Upper lobe of right lung (tissue), 1 donor: ENCODE data around the gene DKC1. TPM values are rescaled to one million over a fixed set of nuclear protein-coding genes. Genes with fewer than 3 reads are reported as not detected.

Experiments
- ATAC-seq: fragments of 200-7000 bp; cut with Tn5 transposase; one replicate; pipeline ENCODE4 v1.9.1; 2020; ENCODE audit warnings: mild to moderate bottlenecking, moderate library complexity
- DNase-seq: peaks from one replicate; pipeline ENCODE4 v3.0.0-alpha.2; 2020
- H3K27ac ChIP-seq: fragments of 200-600 bp; one replicate; pipeline ENCODE4 v1.8.0; 2022
- H3K27me3 ChIP-seq: fragments of 200-600 bp; one replicate; pipeline ENCODE4 v1.8.0; 2022; ENCODE audit warnings: mild to moderate bottlenecking
- H3K36me3 ChIP-seq: fragments of 200-600 bp; one replicate; pipeline ENCODE4 v1.8.0; 2022
- H3K4me1 ChIP-seq: fragments of 200-600 bp; one replicate; pipeline ENCODE4 v1.8.0; 2022
- H3K4me3 ChIP-seq: fragments of 200-600 bp; one replicate; pipeline ENCODE4 v1.8.0; 2022; ENCODE audit warnings: mild to moderate bottlenecking
- H3K9me3 ChIP-seq: fragments of 200-600 bp; one replicate; pipeline ENCODE4 v1.8.0; 2022
- intact Hi-C: fragments of 100-400 bp; cut with DNase I; formaldehyde crosslinking; loops from one replicate; pipeline ENCODE4 v1.11.0; 2022
- long read RNA-seq: library from polyadenylated mRNA; unstranded; transcript quantifications from one replicate; pipeline ENCODE4 v2.0.0, GENCODE V29; 2021
- total RNA-seq: library from RNA; stranded (reverse); fragmentation: NEBNext Ultra II Directional; extraction: Animal tissue kit (Norgen Biotek cat#: 25700); gene quantifications from one replicate; pipeline ENCODE4 v1.2.1, GENCODE V29; 2021
- TF ChIP-seq, protein P1 (sequence below): fragments of 200-600 bp; IDR thresholded peaks from one replicate; pipeline ENCODE4 v1.8.0; 2022; ENCODE audit warnings: antibody characterized with exemption
- donor health status: DM: no; HTN: yes; CAD: no; lungs with severe emphysema.

The DKC1 gene
- total RNA-seq, result 28.7 TPM
- long read RNA-seq, transcript DKC1-201 (15 exons, 2,577 nt), result major isoform, 57 of 64 reads
- long read RNA-seq, partial matches to known transcripts, result 5 of 64 reads
- long read RNA-seq, other reads (novel, unspliced or antisense), result 2 of 64 reads

DNA sequence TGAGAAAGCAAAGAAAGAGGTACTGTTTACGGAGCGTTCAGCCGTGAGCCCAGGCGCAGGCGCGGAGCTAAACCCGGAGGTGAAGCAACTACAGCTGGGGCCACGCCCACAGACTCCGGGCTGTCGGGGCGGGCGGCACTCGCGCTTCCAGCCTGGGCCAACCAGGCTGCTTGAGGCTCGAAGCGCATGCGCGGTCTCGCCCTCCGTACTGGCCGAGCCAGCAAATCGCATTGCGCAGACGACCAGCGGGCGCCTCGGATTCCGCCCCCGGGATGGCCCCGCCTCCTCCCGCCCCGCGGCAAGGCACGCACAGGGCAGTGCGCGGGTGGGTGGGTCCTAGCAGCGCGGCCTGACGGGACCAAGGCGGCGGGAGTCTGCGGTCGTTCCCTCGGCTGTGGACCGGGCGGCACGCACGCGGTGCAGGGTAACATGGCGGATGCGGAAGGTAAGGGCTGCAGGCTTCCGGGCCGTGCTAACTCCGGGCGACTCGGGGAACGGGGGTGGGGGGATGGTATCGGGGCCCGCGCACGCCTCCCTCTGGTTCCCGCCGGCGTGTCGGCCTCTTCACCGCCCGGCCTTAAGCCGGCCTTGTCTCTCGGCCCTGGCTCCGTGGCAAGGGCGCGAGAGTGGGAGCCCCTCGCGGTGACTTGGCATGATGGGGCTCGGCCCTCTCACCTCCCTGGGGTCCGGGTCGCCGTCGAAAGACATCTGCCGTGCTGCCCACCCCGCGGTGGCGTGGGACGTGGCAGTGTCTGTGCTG lies at the start of gene DKC1:
Gene DKC1, plus strand, starts transcription at position 328 of the 760 bp plus-strand sequence. Its CDS starts 102 bp downstream, at position 430.
- H3K4me3 ChIP-seq, result peak within 1 kb of the TSS; percentile 66
- TF ChIP-seq, protein P1, sequence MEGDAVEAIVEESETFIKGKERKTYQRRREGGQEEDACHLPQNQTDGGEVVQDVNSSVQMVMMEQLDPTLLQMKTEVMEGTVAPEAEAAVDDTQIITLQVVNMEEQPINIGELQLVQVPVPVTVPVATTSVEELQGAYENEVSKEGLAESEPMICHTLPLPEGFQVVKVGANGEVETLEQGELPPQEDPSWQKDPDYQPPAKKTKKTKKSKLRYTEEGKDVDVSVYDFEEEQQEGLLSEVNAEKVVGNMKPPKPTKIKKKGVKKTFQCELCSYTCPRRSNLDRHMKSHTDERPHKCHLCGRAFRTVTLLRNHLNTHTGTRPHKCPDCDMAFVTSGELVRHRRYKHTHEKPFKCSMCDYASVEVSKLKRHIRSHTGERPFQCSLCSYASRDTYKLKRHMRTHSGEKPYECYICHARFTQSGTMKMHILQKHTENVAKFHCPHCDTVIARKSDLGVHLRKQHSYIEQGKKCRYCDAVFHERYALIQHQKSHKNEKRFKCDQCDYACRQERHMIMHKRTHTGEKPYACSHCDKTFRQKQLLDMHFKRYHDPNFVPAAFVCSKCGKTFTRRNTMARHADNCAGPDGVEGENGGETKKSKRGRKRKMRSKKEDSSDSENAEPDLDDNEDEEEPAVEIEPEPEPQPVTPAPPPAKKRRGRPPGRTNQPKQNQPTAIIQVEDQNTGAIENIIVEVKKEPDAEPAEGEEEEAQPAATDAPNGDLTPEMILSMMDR, result no peak
- H3K4me1 ChIP-seq, result no peaks in the 10 kb centered on the region
- H3K27me3 ChIP-seq, result no peaks in the 10 kb centered on the region
- H3K9me3 ChIP-seq, result no peaks in the 10 kb centered on the region
- intact Hi-C loops, result no loop called here
- peaks cover 19% of the 10 kb centered on the region for H3K36me3 ChIP-seq
- H3K27ac ChIP-seq, result peak within 1 kb of the TSS; percentile 71
- peak; percentile 97 for ATAC-seq
- DNase-seq, result peak; percentile 98

DNA sequence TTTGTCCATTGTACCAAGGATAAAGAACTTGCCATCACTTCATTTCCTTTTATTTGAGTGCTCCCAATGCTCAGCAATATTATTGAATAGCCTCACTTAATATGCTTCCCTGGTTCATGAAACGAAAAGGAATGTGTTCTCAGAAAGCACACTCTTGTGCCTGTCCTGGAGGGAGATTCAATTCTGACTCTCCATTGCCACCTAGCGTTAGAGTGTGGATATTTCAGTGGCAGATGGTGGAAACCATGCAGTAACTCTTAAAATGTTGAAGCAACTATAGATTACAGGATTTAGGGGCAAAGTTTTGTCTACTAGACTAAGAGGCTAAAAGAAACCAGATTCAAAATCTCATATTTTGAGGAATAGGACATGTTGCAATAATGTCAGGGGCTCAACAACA lies 47.7 kb upstream of the DKC1 start:
- Histone ChIP-seq H3K27ac (no peak overlapping the region), H3K9me3 (no peaks in the 10 kb centered on the region), H3K4me3 (no peak overlapping the region), H3K27me3 (no peaks in the 10 kb centered on the region), H3K36me3 (peaks cover 5% of the 10 kb centered on the region), H3K4me1 (peaks cover 22% of the 10 kb centered on the region)
- TF ChIP-seq, protein P1, result peak; percentile 68
- peak; percentile 83 for ATAC-seq
- intact Hi-C loops, result no loop called here
- DNase-seq, result no peak

DNA sequence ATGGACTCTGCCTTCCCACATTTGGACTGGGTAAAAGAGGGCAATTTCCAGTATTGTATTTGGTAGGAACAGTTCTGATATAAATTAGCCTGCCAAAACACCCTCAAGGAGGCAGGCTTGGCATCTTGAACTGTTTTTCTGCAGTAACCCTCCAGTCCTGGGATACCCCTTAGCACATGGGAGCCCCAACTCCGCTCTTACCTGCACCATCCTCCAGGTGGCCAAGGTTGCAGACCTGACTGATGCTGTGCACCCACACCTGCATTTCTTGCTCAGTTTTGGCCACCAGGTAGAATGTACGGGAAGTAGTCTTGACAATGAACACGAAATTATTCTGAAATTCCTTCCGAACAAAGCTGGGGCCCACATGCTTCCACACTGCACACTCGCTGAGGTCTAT lies 46.8 kb upstream of the DKC1 start:
- no peak for ATAC-seq
- intact Hi-C loops, result no loop called here
- no peaks in the 10 kb centered on the region for H3K9me3 ChIP-seq
- no peak for DNase-seq
- no peak overlapping the region for H3K27ac ChIP-seq
- H3K27me3 ChIP-seq, result no peaks in the 10 kb centered on the region
- H3K4me3 ChIP-seq, result no peak overlapping the region
- H3K36me3 ChIP-seq, result peaks cover 5% of the 10 kb centered on the region
- peaks cover 23% of the 10 kb centered on the region for H3K4me1 ChIP-seq
- TF ChIP-seq, protein P1, result no peak

DNA sequence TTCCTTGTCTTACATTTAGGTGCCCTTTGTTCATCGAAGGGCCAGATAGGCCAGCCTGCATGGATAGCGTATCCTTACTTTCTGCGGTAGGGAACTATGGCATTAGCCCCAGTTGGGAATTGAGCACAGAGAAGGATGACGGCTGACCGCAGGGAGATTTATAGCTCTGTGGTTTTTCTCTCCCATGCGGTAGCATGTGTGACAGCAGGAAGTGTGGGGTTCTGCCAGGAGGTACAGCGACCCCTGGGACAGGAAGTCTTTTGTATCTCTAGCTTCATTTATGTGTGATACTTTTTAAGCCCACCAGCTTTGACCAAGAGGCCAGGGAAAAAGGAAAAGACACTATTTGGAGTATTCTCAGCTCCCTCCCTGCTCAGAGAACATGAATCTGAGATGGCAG lies 44.8 kb upstream of the DKC1 start:
- intact Hi-C loops, result no loop called here
- peak overlapping the region; percentile 60 for H3K27ac ChIP-seq
- TF ChIP-seq, protein P1, result no peak
- ATAC-seq, result peak; percentile 38
- H3K36me3 ChIP-seq, result no peaks in the 10 kb centered on the region
- DNase-seq, result no peak
- H3K4me3 ChIP-seq, result no peak overlapping the region
- H3K27me3 ChIP-seq, result no peaks in the 10 kb centered on the region
- no peaks in the 10 kb centered on the region for H3K9me3 ChIP-seq
- H3K4me1 ChIP-seq, result peaks cover 18% of the 10 kb centered on the region

DNA sequence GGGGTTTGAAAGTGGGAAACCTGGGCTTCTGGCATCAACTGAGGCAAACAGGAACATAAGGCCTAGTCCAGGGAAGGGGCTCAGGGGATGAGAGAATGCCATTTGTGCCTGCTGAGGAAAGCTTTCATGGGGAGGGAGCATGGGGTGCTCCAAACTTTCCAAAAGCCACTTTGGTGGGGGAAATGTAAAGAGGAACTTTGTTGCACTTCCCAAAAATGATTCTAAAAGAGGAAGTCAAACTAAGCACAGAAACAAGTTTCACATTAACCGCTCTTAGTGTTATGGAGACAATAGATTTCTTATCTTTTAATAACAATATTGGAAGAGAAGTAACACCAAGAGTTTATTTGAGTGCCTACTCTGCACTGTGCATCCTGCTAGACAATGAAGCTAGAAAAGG lies 44.0 kb upstream of the DKC1 start:
- no peaks in the 10 kb centered on the region for H3K36me3 ChIP-seq
- peaks cover 15% of the 10 kb centered on the region for H3K4me1 ChIP-seq
- H3K27ac ChIP-seq, result peak overlapping the region; percentile 60
- no peaks in the 10 kb centered on the region for H3K27me3 ChIP-seq
- no peak overlapping the region for H3K4me3 ChIP-seq
- DNase-seq (no peak), ATAC-seq (peak; percentile 50)
- TF ChIP-seq, protein P1, result no peak
- no peaks in the 10 kb centered on the region for H3K9me3 ChIP-seq
- intact Hi-C loops, result no loop called here
